NCI-H187 treated with DMSO at 0.1 percent for 48 hours (cell line): ENCODE measurements around the gene TMPRSS4.

Source experiments
- DNase-seq: peaks from one replicate; lab custom pipeline; 2025; lab: John Stamatoyannopoulos, UW

Gene TMPRSS4

DNA sequence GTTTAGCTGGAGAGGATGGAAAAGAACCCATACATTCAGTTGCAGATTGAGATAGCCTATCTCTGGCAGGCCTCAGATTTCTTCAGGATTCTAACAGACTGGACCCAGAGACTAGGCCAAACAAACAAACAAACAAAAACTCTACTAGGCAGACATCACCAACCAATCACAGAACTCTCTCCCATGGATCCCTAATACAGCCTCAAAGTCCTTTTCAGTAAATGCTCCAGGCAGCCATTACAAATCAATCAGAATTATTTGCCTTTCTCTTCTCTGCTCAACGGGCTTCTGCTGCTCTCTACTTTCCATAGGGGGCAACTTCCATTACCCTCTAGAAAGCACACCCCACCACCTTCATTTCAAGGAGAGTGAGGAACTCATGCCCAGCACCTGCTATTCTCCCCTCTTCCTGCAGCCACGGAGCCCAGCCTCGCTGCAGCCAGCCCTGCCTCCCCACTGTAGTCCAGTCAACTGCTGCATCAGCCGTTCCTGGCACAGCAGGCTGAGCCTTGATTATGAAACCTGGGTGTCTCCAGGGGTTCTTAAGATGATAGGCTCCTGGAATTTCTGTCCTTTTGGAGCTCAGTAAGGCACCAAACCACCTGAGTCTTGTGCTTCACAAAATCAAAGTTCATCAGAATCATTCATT, 28.9 kb downstream of the TMPRSS4 start:
- DNase-seq, result no peak

GRCh38 chr11:118106789-118107335, 30.0 kb downstream of the TMPRSS4 start:
- DNase-seq, result no peak

DNA sequence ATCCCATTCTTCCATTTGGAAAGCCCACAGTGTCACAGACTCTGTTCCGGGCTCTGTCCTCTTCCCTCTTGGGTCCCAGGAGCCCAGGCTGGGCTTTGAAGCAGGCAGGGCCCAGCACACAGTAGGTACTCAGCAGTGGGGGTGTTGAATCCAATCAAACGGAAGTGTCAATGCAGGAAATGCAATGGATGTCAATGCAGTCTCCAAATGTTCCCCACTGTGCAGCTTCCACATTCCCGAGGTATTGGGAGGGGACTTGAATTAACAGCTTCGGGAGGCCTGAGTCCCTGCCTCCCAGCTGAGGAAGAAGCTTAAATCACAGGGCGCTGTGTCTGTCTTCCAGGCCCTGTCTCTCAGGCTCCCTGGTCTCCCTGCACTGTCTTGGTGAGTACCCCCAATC, 31.6 kb downstream of the TMPRSS4 start:
- no peak for DNase-seq

DNA sequence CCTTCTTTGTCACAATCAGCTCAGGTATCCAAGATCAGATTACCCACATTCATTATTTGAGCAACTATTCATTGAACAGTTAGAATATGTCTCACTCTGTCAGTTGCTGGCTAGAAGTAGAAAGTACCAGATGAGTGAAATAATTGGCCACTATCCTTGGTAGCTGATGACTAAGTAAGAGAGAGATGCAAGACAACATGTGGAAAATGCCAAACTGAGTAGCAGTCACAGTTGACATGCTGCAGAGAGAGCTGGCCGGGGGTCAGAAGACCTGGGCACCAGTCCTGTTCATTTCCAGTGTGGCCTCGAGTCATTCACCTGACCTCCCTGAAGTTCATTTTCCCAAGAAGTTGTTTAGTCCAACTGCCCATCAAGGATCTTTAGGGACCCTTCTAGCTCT, 32.4 kb downstream of the TMPRSS4 start:
- no peak for DNase-seq

DNA sequence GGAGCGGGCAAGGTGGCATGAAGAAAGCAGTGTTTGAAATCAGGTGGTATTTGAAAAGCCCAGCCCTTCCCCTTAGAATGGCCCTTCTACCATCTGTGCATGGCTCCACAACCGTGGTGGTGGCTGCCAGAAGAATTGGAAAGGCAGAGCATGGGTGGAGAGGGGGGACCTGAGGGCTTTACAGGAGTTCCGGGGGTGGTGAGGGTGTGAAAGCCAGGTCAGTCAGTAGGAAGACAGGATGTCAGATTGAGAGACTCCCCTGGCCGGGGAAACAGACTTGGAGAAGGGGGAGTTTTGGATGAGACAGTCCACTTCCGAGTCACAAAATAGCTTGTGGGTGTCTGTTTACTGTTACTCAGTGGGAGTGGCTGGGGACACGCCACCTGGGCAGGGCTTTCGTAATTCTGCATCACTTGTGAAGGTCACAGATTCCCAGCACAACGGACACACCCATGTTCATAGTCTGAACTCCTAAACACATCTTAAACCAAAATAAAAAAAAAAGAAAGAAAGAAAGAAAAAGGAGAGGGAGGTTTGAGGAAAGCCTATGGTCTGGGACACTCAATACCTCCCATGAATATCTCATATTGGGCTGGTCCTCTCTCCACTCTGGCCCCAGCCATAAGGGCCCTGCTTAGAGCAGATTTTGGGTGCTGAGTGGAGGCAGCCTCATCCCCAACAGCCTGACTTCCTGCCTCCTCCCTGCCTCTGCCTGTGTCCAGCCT, 34.3 kb downstream of the TMPRSS4 start:
- DNase-seq, result no peak

- no peak for DNase-seq
Observed at GRCh38 chr11:118111744-118112035, 34.8 kb downstream of the TMPRSS4 start.

DNA sequence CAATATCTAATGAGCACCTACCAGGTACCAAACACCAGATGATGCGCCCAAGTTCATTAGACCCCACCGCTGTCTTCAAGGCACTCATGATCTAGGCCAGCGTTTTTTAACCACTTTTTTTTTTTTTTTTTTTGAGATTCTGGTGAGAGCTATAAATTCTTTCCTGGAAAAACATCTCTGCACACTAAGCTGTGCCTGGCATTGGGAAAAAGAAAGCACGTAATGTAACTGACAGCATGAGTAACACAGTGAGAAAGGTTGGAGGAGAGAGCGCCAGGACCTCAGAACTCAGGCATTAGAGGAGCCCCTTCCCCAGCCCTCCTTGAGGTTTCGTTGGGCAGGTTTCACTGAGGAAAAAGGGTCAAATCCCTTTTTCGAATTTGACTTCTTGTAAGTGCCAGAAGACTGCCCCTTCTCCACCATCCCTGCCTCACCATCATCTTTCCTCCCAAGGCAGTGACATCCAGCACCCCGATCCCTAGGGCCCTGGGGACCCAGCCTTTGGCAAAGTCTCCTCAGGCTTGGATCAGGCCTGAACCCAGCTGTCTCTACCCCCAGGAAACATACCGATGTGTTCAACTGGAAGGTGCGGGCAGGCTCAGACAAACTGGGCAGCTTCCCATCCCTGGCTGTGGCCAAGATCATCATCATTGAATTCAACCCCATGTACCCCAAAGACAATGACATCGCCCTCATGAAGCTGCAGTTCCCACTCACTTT, 36.0 kb downstream of the TMPRSS4 start:
- DNase-seq, result no peak

DNA sequence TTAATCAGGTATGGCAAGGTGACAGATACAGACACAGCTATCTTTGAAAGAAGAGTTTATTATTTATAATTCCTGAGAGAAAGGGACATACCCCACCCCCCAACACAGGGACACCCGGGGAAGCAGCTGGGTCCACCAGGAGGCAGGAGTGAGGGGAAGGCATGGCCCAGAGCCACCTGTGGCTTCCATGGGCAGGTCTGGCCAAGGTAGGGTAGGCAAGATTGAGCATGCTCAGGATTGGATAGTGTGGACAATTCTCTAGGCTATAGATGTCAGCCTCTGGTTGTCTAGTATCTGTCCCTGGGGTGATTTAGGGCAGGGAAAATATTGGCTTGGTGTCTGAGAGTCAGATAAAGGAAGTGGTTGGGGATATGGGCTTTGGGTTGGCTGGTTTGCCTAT, 37.4 kb downstream of the TMPRSS4 start:
- DNase-seq, result no peak

- no peak for DNase-seq
Observed at GRCh38 chr11:118115048-118115447, 38.2 kb downstream of the TMPRSS4 start.

DNA sequence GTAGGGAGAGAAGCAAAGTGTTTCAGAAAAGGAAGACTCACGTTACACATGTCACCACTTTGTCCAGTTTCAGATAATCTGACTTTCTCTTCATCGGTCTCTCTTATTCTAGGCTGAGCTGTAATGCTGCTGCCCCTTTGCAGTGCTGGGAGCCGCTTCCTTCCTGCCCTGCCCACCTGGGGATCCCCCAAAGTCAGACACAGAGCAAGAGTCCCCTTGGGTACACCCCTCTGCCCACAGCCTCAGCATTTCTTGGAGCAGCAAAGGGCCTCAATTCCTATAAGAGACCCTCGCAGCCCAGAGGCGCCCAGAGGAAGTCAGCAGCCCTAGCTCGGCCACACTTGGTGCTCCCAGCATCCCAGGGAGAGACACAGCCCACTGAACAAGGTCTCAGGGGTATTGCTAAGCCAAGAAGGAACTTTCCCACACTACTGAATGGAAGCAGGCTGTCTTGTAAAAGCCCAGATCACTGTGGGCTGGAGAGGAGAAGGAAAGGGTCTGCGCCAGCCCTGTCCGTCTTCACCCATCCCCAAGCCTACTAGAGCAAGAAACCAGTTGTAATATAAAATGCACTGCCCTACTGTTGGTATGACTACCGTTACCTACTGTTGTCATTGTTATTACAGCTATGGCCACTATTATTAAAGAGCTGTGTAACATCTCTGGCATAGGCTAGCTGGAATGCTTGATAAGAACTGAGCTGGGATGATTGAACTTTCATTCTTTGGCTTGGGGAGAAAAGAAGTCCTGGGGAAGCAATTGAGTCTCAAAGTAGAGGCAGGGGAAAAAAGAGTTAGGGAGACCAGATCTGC, 41.1 kb downstream of the TMPRSS4 start:
- DNase-seq, result no peak

DNA sequence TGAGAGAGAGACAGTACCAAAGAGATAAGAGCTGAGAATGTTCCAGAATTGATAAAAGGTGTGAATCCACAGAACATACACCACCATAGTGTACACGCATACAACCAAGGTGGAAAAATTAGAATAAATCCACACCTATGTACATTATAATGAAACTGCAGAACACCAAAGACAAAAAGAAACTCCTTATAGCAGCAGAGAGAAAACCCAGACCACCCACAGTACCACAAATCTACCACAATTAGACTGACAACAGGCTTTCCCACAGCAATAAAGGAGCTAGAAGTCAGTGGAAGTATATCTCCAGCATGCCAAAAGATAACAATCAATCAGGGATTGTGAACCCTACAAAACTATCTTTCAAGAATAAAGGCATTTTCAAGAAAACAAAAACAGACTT, 43.9 kb downstream of the TMPRSS4 start:
- no peak for DNase-seq

DNA sequence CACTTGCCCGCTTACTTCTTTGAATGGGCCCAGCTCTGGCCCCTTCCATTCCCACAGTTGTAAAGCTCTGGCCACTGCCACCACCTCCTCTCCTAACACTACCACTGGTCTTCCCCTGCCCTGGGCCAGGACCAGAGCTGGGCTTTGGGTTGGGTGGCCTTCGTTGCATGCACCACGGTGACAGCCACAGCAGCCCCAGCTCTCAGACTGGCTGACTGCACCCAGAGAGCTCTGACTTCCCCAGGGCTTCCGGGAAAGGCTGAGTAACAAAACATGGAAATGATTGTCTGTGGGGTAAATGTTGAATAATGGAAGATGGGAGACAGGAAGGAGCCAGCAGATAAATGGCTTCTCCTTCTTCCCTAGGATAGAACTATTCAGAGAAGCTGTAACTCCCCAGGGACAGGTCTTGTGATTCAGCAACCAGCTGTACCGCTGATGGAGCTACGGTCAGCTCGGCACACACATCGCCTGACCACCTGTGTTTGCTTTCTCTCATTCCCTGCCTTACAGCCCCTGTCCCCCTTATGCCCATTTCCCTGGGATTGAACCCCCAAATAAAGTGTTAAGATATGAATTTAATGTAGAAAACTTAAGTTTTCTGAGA, 48.2 kb downstream of the TMPRSS4 start:
- no peak for DNase-seq

GRCh38 chr11:118126082-118126838, 49.4 kb downstream of the TMPRSS4 start:
- DNase-seq, result no peak

- no peak for DNase-seq
Observed at GRCh38 chr11:118128310-118128709, 51.4 kb downstream of the TMPRSS4 start.

GRCh38 chr11:118128721-118129470, 52.0 kb downstream of the TMPRSS4 start:
- no peak for DNase-seq

DNA sequence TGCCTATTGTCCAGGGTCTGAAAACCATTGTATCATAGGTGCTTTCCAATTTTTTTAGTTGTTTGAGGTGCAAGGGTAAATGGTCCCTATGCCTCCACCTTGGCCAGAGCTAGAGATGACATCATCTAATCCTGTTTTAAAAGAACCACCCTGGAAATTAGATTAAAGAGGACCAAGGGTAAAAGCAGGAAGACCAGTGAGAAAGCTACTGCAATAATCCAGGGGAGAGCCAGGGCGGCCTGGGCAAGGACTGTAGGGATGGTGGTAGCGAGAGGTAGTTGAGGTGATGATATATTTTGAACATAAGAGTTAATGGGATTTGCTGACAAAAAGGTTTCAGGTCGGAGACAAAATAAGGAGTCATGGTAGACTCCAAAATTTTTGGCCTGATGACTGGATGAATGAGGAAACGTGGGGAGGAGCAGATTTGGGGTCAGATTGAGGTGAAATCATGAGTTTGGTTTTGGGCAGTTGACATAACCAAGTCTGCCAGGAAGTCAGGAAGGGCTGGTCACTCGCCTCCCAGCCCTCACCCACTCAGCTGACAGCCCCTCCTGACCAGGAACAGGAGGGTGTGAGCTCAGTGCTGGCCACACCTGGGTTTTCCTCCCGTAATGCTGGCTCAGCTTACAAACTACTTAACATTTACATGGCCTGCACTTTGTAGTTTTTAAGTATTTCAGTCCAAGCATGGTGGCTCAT, 52.7 kb downstream of the TMPRSS4 start:
- DNase-seq, result no peak

- no peak for DNase-seq
Observed at GRCh38 chr11:118132385-118133151, 55.7 kb downstream of the TMPRSS4 start.

- DNase-seq, result no peak
Observed at GRCh38 chr11:118133816-118134215, 56.9 kb downstream of the TMPRSS4 start.
